WERI-Rb-1 (cell line): Measurements from ENCODE around the gene ACVRL1.

Experiments used
- DNase-seq: peaks from one replicate; pipeline ENCODE4 v3.0.0-alpha.2; 2020
- H3K27ac ChIP-seq: fragments of 250-450 bp; sonication (Bioruptor Pico); 2 replicates; pipeline ENCODE4 v1.5.1; 2020; ENCODE audit warnings: mild to moderate bottlenecking, moderate library complexity
- H3K27me3 ChIP-seq: fragments of 250-450 bp; sonication (Bioruptor Pico); 2 replicates; pipeline ENCODE4 v1.5.1; 2021; ENCODE audit warnings: mild to moderate bottlenecking, low read depth, moderate library complexity; ENCODE audit not compliant: insufficient read depth, severe bottlenecking
- H3K36me3 ChIP-seq: fragments of 250-450 bp; sonication (Bioruptor Pico); 2 replicates; pipeline ENCODE4 v1.5.1; 2020; ENCODE audit warnings: mild to moderate bottlenecking, moderate library complexity
- H3K4me3 ChIP-seq: 2 replicates; pipeline ENCODE4 v1.5.1; 2011; ENCODE audit warnings: low read depth, mild to moderate bottlenecking, control low read depth, low read length
- H3K9me3 ChIP-seq: fragments of 250-450 bp; sonication (Bioruptor Pico); 2 replicates; pipeline ENCODE4 v1.5.1; 2021; ENCODE audit warnings: mild to moderate bottlenecking, moderate library complexity; ENCODE audit not compliant: severe bottlenecking
- CTCF ChIP-seq: IDR thresholded peaks from 2 replicates; pipeline ENCODE4 v1.5.1; 2011; ENCODE audit warnings: low read depth, mild to moderate bottlenecking, control low read depth, inconsistent platforms, low read length

ACVRL1 gene

GRCh38 chr12:51886021-51886710 lies 21.1 kb upstream of the ACVRL1 start:
- no peak for TF ChIP-seq CTCF
- peaks cover 11% of the 10 kb centered on the region for H3K9me3 ChIP-seq
- no peaks in the 10 kb centered on the region for H3K27me3 ChIP-seq
- H3K36me3 ChIP-seq: no peaks in the 10 kb centered on the region; the same call in 1 of the 2 replicates
- no peak overlapping the region for H3K4me3 ChIP-seq
- DNase-seq: no peak
- H3K27ac ChIP-seq: peak overlapping the region; percentile 14

- Histone ChIP-seq H3K4me3 (peak within 1 kb of the TSS; percentile 41), H3K27ac (peak within 1 kb of the TSS; percentile 98), H3K27me3 (no peaks in the 10 kb centered on the region), H3K36me3 (no peaks in the 10 kb centered on the region; the same call in 1 of the 2 replicates), H3K9me3 (peaks cover 8% of the 10 kb centered on the region)
- no peak for TF ChIP-seq CTCF
- peak; percentile 98 for DNase-seq
Measured at GRCh38 chr12:51887476-51888315, 19.6 kb upstream of the ACVRL1 start, which contains the start of gene ANKRD33. Gene ANKRD33 (plus strand): TSS chr12:51888103. CDS start chr12:51888187, 84 bp downstream.

GRCh38 chr12:51888316-51889215 lies 18.7 kb upstream of the ACVRL1 start:
- Histone ChIP-seq H3K27me3 (no peaks in the 10 kb centered on the region), H3K27ac (peak overlapping the region; percentile 98), H3K36me3 (no peaks in the 10 kb centered on the region; the same call in 1 of the 2 replicates), H3K4me3 (peak overlapping the region; percentile 41), H3K9me3 (peaks cover 8% of the 10 kb centered on the region)
- DNase-seq: no peak
- no peak for TF ChIP-seq CTCF

GRCh38 chr12:51889216-51890132 lies 17.8 kb upstream of the ACVRL1 start:
- Histone ChIP-seq H3K9me3 (peaks cover 8% of the 10 kb centered on the region), H3K4me3 (no peak overlapping the region), H3K27ac (peak overlapping the region; percentile 98), H3K27me3 (no peaks in the 10 kb centered on the region), H3K36me3 (no peaks in the 10 kb centered on the region; the same call in 1 of the 2 replicates)
- peak; percentile 65 for TF ChIP-seq CTCF
- peak; percentile 51 for DNase-seq

GRCh38 chr12:51890133-51890464 lies 17.2 kb upstream of the ACVRL1 start:
- no peak for TF ChIP-seq CTCF
- Histone ChIP-seq H3K4me3 (no peak overlapping the region), H3K27me3 (no peaks in the 10 kb centered on the region), H3K36me3 (no peaks in the 10 kb centered on the region; the same call in 1 of the 2 replicates), H3K9me3 (peaks cover 5% of the 10 kb centered on the region), H3K27ac (peak overlapping the region; percentile 98)
- no peak for DNase-seq
